GM18951 (cell line): ENCODE data around the gene TMEM131L.

Source experiments
- POLR2A ChIP-seq: IDR thresholded peaks from 4 replicates; pipeline ENCODE4 v1.6.1; 2011; ENCODE audit warnings: mild to moderate bottlenecking; ENCODE audit not compliant: insufficient read length, insufficient read depth; ENCODE audit errors: extremely low read depth
- in situ Hi-C: fragments of 300-500 bp; cut with MboI; formaldehyde crosslinking; loops from one replicate; pipeline ENCODE4 v1.12.0; 2022; ENCODE audit warnings: low sequenced_read_pairs, mixed read lengths, inconsistent platforms; ENCODE audit not compliant: unreplicated experiment

The TMEM131L gene

GRCh38 chr4:153510252-153511001, 44.3 kb downstream of the TMEM131L start:
- in situ Hi-C loops, result no loop called here
- no peak for TF ChIP-seq POLR2A

GRCh38 chr4:153511104-153511503, 44.9 kb downstream of the TMEM131L start:
- in situ Hi-C loops, result no loop called here
- TF ChIP-seq POLR2A, result no peak

- no peak for TF ChIP-seq POLR2A
- in situ Hi-C loops, result no loop called here
These were observed 46.1 kb downstream of the TMEM131L start for GRCh38 chr4:153512162-153512852.

GRCh38 chr4:153512952-153513500, 46.9 kb downstream of the TMEM131L start:
- no peak for TF ChIP-seq POLR2A
- in situ Hi-C loops, result no loop called here

GRCh38 chr4:153513596-153513995, 47.4 kb downstream of the TMEM131L start:
- TF ChIP-seq POLR2A, result no peak
- in situ Hi-C loops, result no loop called here

GRCh38 chr4:153514001-153514526, 47.9 kb downstream of the TMEM131L start:
- TF ChIP-seq POLR2A, result no peak
- in situ Hi-C loops, result no loop called here

GRCh38 chr4:153514688-153515426, 48.7 kb downstream of the TMEM131L start:
- TF ChIP-seq POLR2A, result no peak
- in situ Hi-C loops, result no loop called here

GRCh38 chr4:153517159-153517558, 51.0 kb downstream of the TMEM131L start:
- in situ Hi-C loops, result no loop called here
- no peak for TF ChIP-seq POLR2A

- in situ Hi-C loops, result no loop called here
- no peak for TF ChIP-seq POLR2A
These were observed 51.8 kb downstream of the TMEM131L start for GRCh38 chr4:153518001-153518400.

- no peak for TF ChIP-seq POLR2A
- in situ Hi-C loops, result no loop called here
These were observed 52.7 kb downstream of the TMEM131L start for GRCh38 chr4:153518637-153519389.

- in situ Hi-C loops, result no loop called here
These were observed 53.5 kb downstream of the TMEM131L start for GRCh38 chr4:153519687-153520086.

GRCh38 chr4:153520227-153520626, 54.1 kb downstream of the TMEM131L start:
- in situ Hi-C loops, result no loop called here
- no peak for TF ChIP-seq POLR2A

More at GRCh38 chr4:153519687-153520086, 53.5 kb downstream of the TMEM131L start:
- TF ChIP-seq POLR2A, result no peak
